T-helper 17 cell (primary cell): ENCODE measurements around the gene LFNG. TPM values are rescaled to one million over a fixed set of nuclear protein-coding genes. Genes with fewer than 3 reads are reported as not detected.

Experiments used
- ATAC-seq: fragments of 150-1000 bp; cut with Tn5 transposase; 2 replicates; pipeline ENCODE4 v1.10.0; 2021; ENCODE audit warnings: mild to moderate bottlenecking, moderate library complexity
- DNase-seq, 3 donors: peaks; one replicate each; pipeline versions ENCODE4 v3.0.0 to v3.0.0-alpha.2; 2020 to 2021
- H3K9me3 ChIP-seq: one replicate; pipeline ENCODE4 v1.7.0; 2013; ENCODE audit warnings: low read length, mild to moderate bottlenecking; ENCODE audit not compliant: control insufficient read depth, poor library complexity, severe bottlenecking
- H3K27ac Mint-ChIP-seq: one replicate; pipeline ENCODE4 v1.8.0; 2022; ENCODE audit warnings: mild to moderate bottlenecking, moderate library complexity, mixed read lengths
- H3K27me3 Mint-ChIP-seq: one replicate; pipeline ENCODE4 v1.8.0; 2022; ENCODE audit warnings: mixed read lengths
- H3K36me3 Mint-ChIP-seq: one replicate; pipeline ENCODE4 v1.8.0; 2022; ENCODE audit warnings: low read depth, mixed read lengths
- H3K4me1 Mint-ChIP-seq: one replicate; pipeline ENCODE4 v1.8.0; 2022; ENCODE audit warnings: mild to moderate bottlenecking, mixed read lengths
- H3K4me3 Mint-ChIP-seq: one replicate; pipeline ENCODE4 v1.8.0; 2022; ENCODE audit warnings: mild to moderate bottlenecking, moderate library complexity, mixed read lengths
- total RNA-seq, 4 donors: library from RNA in 2 of 4; stranded (reverse) in 2 of 4; gene quantifications; one replicate each; pipeline ENCODE4 v1.2.3 and lab custom pipeline; 2022 to 2026

The LFNG gene
- total RNA-seq, 2 donors from 2014 or later = 110 to 116 TPM

DNA sequence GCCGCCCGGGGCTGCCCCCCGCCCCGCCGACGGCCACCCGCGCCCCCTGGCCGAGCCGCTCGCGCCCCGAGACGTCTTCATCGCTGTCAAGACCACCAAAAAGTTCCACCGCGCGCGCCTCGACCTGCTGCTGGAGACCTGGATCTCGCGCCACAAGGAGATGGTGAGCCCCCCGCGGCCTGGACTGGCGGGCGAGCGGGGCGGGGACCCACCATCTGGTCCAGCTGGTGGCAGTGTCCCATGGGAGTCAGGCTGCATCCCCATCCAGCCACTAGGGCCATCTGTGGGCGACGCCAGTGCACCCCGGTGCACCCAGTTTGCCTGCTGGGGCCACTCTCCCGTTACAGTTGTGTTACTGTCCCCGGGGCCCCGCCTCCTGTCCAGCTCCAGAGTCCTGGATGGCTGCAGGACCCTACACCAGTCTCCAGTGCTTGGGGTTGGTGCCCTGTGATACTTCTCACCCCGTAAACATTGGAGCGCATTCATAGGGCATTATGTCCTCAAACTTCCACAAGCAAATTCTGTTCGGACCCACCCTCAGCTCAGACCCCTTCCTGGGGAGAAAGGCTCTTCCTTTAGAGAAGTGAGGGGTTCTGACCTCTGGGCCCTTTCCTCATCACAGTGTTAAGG lies 672 bp downstream of the LFNG start:
- Mint-ChIP-seq H3K4me1 (peaks cover 22% of the 10 kb centered on the region), H3K27ac (peak overlapping the region; percentile 94), H3K36me3 (peaks cover 5% of the 10 kb centered on the region), H3K27me3 (no peaks in the 10 kb centered on the region), H3K4me3 (peak overlapping the region; percentile 96)
- DNase-seq = no peak
- H3K9me3 ChIP-seq = no peaks in the 10 kb centered on the region
- ATAC-seq = no peak

DNA sequence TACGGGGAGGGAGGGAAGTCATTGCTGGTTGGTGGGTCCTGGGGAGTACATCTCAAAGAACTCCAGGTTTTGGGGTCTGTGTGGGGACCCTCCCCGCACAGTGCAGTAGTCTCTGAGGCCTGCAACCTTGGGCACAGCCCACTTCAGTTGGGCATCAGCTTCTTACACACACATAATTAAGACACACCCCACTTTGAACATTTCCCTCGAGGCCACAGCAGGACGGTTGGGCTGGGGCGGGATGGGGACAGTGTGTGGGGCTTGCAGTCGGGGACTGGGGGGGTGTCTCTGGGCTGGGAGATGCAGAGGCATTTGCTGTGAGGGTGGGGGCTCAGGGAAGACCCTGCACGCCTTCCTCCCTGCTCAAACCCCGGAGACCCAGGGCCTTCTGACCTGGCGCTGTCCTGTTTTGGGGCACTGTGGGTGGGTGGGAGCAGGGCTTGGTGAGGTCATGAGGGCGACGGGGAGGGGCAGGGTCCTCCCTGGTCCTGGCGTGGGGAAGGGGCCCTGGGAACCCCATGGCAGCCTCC lies 1.3 kb downstream of the LFNG start:
- Mint-ChIP-seq H3K4me1 (peaks cover 24% of the 10 kb centered on the region), H3K36me3 (peaks cover 7% of the 10 kb centered on the region), H3K27me3 (no peaks in the 10 kb centered on the region), H3K27ac (peak overlapping the region; percentile 94), H3K4me3 (peak overlapping the region; percentile 96)
- no peaks in the 10 kb centered on the region for H3K9me3 ChIP-seq
- no peak for DNase-seq
- no peak for ATAC-seq

DNA sequence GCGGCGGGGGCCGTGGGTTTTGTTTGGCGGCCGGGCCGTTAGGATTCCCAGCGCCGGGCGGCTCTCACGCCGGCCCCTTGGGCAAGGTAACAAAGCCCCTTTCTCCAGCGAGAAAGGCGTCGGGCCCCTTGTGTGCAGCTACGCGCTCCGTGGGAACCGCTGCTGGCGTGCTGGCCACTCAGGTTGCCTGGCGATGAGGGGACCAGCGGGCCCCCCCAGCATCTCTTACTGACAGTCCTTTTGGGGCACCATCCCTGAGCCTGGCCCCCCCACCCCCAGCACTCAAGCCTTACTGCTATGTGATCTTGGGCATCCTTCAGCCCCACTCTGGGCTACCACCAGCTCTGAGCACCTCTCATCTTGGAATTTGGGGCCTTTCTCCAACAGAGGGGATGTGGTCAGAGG lies 1.8 kb downstream of the LFNG start:
- Mint-ChIP-seq H3K27me3 (no peaks in the 10 kb centered on the region), H3K36me3 (peaks cover 7% of the 10 kb centered on the region), H3K27ac (peak overlapping the region; percentile 94), H3K4me1 (peaks cover 29% of the 10 kb centered on the region), H3K4me3 (peak overlapping the region; percentile 96)
- no peaks in the 10 kb centered on the region for H3K9me3 ChIP-seq
- ATAC-seq = no peak
- no peak for DNase-seq

DNA sequence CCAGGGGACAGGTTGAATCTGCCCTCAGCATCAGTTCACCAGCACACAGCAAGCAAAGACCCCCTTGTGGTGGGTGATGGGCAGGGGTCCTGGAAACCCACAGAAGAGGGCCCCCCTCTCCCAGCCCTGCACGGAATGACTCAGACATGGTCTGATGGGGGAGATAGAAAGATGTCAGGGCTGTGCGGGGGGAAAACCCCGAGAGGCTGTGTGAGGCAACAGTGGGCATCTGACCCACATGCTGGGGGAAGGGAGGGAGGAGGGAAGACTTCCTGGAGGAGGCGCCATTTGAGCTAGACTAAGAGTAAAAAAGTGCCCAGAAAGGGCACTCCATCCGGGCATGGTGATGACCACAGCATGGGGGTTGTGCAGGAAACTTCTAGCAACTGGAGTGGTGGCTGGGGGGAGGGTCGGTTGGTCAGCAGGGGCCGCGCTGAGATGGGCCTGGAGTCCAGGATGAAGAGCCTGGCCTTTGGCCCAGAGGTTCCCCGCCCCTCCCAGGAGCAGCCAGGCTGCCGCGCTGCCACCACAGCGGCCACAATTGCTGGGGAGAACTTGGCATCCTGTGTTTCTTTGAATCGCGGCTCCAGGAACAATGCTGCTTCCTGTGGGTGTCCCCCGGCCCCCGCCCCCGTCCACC lies 2.5 kb downstream of the LFNG start:
- no peaks in the 10 kb centered on the region for H3K27me3 Mint-ChIP-seq
- H3K4me1 Mint-ChIP-seq = peaks cover 30% of the 10 kb centered on the region
- H3K4me3 Mint-ChIP-seq = peak overlapping the region; percentile 96
- DNase-seq = peak; percentile 47 to 70 (median 59)
- peak overlapping the region; percentile 94 for H3K27ac Mint-ChIP-seq
- peak; percentile 69 for ATAC-seq
- no peaks in the 10 kb centered on the region for H3K9me3 ChIP-seq
- H3K36me3 Mint-ChIP-seq = peaks cover 7% of the 10 kb centered on the region

DNA sequence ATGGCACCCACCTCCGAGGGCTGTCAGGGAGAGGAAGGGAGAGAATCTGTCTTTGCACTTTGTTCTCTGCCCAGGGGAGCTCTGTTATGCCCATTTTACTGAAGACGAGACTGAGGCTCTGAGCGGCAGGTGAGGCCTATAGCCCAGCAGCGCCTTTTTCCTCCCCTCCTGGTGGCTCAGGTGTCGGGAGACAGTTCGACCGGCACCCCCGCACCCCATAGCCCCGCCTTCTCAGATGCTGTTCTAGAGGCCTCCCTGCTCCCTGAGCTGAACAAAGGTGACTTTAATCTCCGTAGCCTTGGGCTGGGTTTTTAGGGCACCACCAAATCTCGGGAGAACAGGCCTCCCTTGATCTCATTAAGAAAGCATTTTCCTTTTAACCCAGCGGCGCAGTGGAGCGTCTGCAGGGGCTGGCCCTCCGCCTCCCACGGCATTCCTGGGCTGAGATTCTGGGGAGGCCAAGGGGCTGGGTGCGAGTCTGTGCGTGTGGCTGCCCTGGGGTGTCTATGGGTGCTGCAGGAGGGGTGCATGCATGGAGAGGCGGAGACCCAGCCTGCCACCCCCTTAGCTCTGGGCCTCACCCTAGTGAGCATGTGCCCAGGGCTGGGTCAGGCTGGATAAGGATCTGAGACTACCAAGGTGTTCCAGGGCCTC lies 3.3 kb downstream of the LFNG start:
- no peak for ATAC-seq
- Mint-ChIP-seq H3K36me3 (peaks cover 7% of the 10 kb centered on the region), H3K27ac (peak overlapping the region; percentile 94), H3K4me1 (peaks cover 31% of the 10 kb centered on the region), H3K27me3 (no peaks in the 10 kb centered on the region), H3K4me3 (peak overlapping the region; percentile 96)
- H3K9me3 ChIP-seq = no peaks in the 10 kb centered on the region
- no peak for DNase-seq

DNA sequence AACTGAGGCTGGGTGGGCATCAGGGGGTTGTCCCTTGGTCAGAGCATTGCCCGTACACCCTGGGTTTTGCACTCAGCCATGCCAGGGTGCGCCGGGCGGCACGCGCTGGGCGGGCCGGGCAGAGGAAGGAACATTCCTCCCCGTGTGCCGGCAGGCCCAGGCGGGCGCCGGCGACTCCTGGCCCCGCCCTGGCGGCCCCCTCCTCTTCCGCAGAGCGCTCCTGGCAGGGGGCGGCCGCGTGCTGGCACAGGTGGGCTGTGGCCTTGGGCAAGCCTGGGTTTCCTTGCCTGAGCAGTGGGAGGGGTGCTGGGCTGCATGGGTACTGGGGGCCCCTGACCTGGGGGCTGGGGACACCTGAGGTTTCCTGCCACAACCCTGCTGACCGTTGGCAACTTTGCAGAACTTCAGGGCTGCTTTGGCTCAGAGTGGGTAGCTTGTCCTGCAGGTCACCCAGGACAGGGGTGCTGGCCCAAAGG lies 3.9 kb downstream of the LFNG start:
- DNase-seq (no peak), ATAC-seq (no peak)
- H3K36me3 Mint-ChIP-seq = peaks cover 9% of the 10 kb centered on the region
- H3K4me1 Mint-ChIP-seq = peaks cover 35% of the 10 kb centered on the region
- H3K4me3 Mint-ChIP-seq = peak overlapping the region; percentile 96
- no peaks in the 10 kb centered on the region for H3K27me3 Mint-ChIP-seq
- no peaks in the 10 kb centered on the region for H3K9me3 ChIP-seq
- peak overlapping the region; percentile 94 for H3K27ac Mint-ChIP-seq

DNA sequence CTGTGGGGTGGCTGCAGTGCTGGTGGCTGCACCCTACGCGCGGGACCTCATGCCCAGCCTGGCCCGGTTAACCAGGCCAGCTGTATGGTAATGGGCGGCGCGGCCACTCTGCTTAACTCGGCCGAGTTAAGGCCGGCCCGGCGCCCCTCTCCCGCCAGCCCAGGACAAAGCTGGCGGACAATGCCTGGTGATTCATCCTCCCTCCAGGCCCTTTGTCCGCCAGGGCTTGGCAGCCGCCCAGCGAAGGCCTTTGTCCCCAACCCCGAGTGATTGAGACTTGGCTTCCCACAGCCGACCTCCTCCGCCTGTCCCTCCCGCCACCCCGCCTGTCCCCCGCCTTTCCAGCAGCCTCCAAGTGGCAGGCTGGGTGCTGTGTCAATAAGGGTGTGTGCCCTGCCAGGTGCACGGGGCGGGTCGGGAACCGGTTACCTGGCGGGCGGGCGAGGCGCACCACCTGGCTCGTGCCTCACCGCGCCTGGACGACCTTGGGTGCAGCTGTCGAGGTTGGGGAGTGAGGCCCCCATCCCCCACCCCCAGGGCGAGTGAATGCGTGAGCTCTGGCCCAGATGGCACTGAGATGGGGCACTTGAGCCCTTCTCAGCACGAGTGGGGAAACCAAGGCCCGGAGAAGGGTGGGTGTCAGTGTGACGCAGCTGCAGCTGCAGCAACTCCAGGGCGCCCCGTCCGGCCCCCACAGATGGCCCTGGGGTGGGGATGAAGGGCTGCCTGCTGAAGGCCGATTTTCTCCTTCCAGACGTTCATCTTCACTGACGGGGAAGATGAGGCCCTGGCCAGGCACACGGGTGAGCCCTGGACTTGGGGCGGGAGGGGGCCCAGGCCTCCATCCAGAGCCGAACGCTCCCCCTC lies 4.6 kb downstream of the LFNG start:
- Mint-ChIP-seq H3K4me1 (peaks cover 35% of the 10 kb centered on the region), H3K27ac (peak overlapping the region; percentile 94), H3K27me3 (no peaks in the 10 kb centered on the region), H3K4me3 (peak overlapping the region; percentile 96), H3K36me3 (peaks cover 9% of the 10 kb centered on the region)
- DNase-seq (peak in 1 of 3 donors; percentile 8), ATAC-seq (no peak)
- no peaks in the 10 kb centered on the region for H3K9me3 ChIP-seq

DNA sequence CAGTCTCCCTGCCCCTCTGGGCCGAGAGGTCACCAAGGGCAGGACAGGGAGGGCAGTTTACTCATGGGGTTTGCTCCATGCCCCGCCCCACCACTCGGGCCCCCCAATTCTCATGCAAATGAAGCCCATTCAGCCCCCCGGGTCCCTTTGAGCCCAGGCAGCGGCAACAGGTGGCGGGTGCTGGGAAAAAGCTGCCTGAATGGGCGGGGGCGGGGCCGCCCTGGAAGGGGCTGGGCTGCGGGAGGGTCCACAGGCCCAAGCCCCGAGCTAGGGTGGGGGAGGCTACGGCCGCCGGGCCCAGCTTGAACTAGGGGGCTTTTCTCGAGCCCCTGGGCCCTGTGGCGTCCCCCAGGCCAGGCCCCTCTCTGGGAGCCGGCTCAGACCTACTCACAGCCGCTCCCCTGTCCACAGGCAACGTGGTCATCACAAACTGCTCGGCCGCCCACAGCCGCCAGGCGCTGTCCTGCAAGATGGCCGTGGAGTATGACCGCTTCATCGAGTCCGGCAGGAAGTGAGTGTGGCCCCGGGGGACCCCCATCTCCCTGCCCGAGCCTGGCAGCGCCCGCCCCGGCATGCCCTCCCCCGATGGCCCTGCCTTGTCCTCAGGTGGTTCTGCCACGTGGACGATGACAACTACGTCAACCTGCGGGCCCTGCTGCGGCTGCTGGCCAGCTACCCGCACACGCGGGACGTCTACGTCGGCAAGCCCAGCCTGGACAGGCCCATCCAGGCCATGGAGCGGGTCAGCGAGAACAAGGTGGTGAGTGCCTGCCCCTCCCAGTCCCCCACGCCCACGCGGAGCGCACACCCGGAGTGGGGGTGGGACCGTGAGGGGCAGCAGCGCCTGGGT lies 5.5 kb downstream of the LFNG start:
- ATAC-seq (no peak), DNase-seq (peak in 1 of 3 donors; percentile 14)
- no peaks in the 10 kb centered on the region for H3K9me3 ChIP-seq
- Mint-ChIP-seq H3K27ac (peak overlapping the region; percentile 83), H3K4me3 (peak overlapping the region; percentile 56), H3K36me3 (peaks cover 9% of the 10 kb centered on the region), H3K27me3 (no peaks in the 10 kb centered on the region), H3K4me1 (peaks cover 39% of the 10 kb centered on the region)

DNA sequence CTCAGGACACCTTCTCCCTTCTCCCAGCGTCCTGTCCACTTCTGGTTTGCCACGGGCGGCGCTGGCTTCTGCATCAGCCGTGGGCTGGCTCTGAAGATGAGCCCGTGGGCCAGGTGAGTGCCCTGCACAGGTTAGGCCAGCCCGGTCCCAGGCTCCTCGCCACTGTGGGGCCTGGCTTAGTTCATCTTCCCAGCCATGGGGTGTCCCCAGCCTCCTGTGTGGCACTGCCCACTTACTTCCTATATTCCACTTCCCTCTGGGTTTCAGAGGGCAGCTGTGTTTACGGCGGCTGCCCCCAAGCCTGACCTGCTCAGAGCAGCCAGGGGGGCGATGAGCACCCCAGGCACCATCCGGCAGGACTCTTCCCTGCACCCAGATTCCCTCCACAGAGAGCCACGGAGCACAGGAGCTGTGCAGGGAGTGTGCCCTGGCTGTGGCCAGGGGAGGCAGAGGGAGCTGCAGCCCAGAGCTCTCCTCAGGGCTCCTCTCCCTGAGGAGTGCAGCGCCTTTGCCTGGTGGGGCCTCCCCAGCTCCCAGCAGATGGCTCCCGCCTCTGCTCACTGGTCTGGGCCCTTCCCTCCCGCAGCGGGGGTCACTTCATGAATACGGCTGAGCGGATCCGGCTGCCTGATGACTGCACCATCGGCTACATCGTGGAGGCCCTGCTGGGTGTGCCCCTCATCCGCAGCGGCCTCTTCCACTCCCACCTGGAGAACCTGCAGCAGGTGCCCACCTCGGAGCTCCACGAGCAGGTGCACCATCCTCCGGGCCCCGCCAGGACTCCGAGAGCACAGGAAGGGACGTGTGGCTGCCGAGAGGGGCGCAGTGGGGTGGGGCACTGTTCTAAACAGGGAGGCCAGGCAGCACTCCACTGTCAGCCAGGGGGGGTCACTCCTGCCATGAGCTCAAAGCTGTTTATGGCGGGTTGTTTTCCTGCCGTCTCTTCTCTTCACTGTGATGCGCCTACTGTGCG lies 6.4 kb downstream of the LFNG start:
- H3K27me3 Mint-ChIP-seq = no peaks in the 10 kb centered on the region
- ATAC-seq = no peak
- peaks cover 9% of the 10 kb centered on the region for H3K36me3 Mint-ChIP-seq
- DNase-seq = peak in 1 of 3 donors; percentile 12
- no peaks in the 10 kb centered on the region for H3K9me3 ChIP-seq
- H3K27ac Mint-ChIP-seq = peak overlapping the region; percentile 83
- H3K4me3 Mint-ChIP-seq = peak overlapping the region; percentile 80
- peaks cover 44% of the 10 kb centered on the region for H3K4me1 Mint-ChIP-seq

DNA sequence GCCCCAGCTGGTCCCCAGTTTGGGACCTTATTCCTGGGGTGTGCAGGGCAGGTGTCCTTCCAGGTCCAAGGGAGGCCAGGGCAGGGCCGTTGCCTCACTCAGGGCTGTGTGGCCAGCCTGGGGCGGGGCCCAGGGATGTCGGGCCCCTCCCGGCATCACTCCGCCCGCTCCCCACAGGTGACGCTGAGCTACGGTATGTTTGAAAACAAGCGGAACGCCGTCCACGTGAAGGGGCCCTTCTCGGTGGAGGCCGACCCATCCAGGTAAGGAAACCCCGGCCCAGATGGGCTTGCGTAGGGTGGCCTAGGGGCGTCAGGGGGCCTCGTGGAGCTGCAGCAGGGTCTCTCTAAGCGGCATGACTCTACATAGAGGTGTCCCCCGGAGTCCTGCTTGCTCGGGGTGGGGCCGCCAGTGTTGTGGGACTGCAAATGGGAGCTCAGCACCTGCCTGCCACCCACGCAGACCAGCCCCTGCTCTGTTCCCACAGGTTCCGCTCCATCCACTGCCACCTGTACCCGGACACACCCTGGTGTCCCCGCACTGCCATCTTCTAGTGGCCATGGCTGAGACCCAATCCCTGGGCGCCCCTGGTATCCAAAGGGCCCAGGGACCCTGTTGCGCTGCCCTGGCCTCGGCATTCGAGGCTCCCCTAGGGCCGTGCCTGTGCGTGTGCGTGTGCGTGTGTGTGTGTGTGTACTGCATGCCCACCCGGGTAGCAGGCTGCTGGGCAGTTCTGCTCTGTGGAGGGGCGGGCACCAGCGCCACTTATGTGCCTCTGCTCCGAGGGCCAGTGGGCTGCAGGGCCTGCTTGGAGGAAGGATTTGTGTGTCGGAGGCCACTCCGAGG lies 7.3 kb downstream of the LFNG start:
- H3K36me3 Mint-ChIP-seq = peaks cover 9% of the 10 kb centered on the region
- peak overlapping the region; percentile 89 for H3K27ac Mint-ChIP-seq
- no peak for ATAC-seq
- no peaks in the 10 kb centered on the region for H3K27me3 Mint-ChIP-seq
- peak in 1 of 3 donors; percentile 11 for DNase-seq
- H3K4me3 Mint-ChIP-seq = peak overlapping the region; percentile 87
- no peaks in the 10 kb centered on the region for H3K9me3 ChIP-seq
- peaks cover 41% of the 10 kb centered on the region for H3K4me1 Mint-ChIP-seq
